ENCODE results near the gene SP4.

GRCh38 chr7:21412410-21412851, 15.5 kb upstream of the SP4 start:
- TF ChIP-seq CTCF (IDR thresholded peaks at IDR 0.05) (no peak), POLR2A (IDR thresholded peaks at IDR 0.05) (no peak)

All from body of pancreas (tissue), 4 donors.